Brain microvascular endothelial cell (primary cell): Measurements from ENCODE around the gene MBIP.

Experiments
- DNase-seq: peaks from one replicate; pipeline ENCODE4 v3.0.0-alpha.2; 2020
- H3K27ac ChIP-seq: fragments of 250-450 bp; sonication (Bioruptor Pico); 2 replicates; pipeline ENCODE4 v1.5.1; 2020; ENCODE audit warnings: mild to moderate bottlenecking, moderate library complexity
- H3K27me3 ChIP-seq: fragments of 250-450 bp; sonication (Bioruptor Pico); replicated peaks from 2 replicates; pipeline ENCODE4 v1.5.1; 2020; ENCODE audit warnings: mild to moderate bottlenecking
- H3K36me3 ChIP-seq: fragments of 250-450 bp; sonication (Bioruptor Pico); replicated peaks from 2 replicates; pipeline ENCODE4 v1.5.1; 2020; ENCODE audit warnings: mild to moderate bottlenecking
- H3K4me3 ChIP-seq: 2 replicates; pipeline ENCODE4 v1.5.1; 2011; ENCODE audit warnings: low read depth, mild to moderate bottlenecking, control low read depth, low read length, moderate library complexity
- in situ Hi-C: cut with HindIII; loops from 2 replicates; pipeline ENCODE4 v1.10.0; 2017; ENCODE audit warnings: low sequenced_read_pairs, low pct_ligation_motif_present
- TF ChIP-seq, protein P1 (sequence below): IDR thresholded peaks from 2 replicates; pipeline ENCODE4 v1.5.1; 2011; ENCODE audit warnings: low read depth, mild to moderate bottlenecking, moderate library complexity, low read length, control low read depth, inconsistent platforms; ENCODE audit errors: missing control alignments

The MBIP gene

DNA sequence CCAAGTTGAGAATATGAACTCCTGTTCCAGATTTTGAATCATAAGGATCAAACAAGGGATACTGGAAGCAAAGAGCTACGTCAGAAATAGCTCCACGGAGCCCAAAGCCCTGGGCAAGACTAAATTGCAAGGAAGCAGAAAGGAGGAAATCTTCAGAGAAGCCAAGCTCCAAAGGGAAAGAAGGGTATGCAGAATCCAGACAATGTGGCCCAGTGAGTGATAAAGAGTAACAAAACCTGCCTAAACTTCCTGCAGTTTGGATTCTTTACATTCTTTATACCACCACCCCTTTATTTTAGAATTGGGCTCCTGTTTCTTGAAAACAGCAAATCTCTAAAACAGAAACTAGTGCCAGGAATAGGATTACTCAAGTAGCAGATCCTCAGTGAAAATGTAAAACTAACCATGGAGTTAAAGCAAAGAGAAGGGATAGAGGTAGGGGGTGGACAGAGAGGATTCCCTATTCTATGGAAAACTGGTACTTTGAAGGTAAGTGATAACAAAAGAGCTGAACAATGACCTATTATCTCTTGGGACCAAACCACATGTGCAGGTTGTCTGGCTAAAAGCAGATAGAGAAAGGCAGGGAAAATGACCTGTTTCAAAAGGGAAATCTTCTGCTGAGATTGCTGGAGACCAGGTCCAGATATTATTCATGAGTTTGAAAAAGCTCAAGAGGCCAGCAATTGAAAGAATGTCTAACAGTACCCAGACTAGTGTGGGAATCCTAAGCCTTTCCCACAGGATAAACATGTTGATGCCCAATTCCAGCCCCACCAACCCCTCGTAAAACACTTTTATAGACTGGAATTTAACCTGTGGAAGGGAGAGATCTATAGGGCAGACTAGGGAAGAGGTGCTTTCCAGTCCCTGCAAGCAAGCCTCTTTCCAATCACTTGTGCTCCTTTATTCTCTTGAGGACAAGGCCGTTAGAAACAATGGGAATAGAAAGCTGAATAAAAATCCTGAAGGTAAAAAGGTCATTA, 24.5 kb downstream of the MBIP start:
- Histone ChIP-seq H3K27me3 (no peaks in the 10 kb centered on the region), H3K27ac (no peak overlapping the region), H3K4me3 (no peak overlapping the region), H3K36me3 (peaks cover 8% of the 10 kb centered on the region)
- in situ Hi-C loops = no loop called here
- no peak for DNase-seq
- TF ChIP-seq, protein P1, sequence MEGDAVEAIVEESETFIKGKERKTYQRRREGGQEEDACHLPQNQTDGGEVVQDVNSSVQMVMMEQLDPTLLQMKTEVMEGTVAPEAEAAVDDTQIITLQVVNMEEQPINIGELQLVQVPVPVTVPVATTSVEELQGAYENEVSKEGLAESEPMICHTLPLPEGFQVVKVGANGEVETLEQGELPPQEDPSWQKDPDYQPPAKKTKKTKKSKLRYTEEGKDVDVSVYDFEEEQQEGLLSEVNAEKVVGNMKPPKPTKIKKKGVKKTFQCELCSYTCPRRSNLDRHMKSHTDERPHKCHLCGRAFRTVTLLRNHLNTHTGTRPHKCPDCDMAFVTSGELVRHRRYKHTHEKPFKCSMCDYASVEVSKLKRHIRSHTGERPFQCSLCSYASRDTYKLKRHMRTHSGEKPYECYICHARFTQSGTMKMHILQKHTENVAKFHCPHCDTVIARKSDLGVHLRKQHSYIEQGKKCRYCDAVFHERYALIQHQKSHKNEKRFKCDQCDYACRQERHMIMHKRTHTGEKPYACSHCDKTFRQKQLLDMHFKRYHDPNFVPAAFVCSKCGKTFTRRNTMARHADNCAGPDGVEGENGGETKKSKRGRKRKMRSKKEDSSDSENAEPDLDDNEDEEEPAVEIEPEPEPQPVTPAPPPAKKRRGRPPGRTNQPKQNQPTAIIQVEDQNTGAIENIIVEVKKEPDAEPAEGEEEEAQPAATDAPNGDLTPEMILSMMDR = no peak

DNA sequence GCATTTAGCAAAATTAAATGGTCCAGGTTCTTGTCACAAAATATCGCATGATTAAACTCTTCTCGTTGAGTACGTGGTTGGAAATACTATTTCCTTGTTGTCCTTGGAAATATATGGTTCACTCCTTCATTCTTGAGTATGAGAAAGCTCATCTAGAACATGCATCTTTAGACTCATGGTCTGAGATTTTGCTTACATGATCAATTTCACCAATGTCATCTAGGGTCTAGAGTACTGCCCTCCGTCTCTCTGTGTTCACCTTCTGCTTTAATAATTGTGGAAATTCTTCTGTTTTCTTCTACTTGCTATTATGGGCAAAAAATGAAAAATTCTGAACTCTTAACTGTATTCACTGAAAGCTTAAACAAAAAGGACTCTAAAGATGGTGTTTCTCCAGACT, 25.9 kb downstream of the MBIP start:
- no peak overlapping the region for H3K27ac ChIP-seq
- H3K36me3 ChIP-seq = peaks cover 8% of the 10 kb centered on the region
- TF ChIP-seq, protein P1 = no peak
- no peak overlapping the region for H3K4me3 ChIP-seq
- no peak for DNase-seq
- no peaks in the 10 kb centered on the region for H3K27me3 ChIP-seq
- in situ Hi-C loops = no loop called here

DNA sequence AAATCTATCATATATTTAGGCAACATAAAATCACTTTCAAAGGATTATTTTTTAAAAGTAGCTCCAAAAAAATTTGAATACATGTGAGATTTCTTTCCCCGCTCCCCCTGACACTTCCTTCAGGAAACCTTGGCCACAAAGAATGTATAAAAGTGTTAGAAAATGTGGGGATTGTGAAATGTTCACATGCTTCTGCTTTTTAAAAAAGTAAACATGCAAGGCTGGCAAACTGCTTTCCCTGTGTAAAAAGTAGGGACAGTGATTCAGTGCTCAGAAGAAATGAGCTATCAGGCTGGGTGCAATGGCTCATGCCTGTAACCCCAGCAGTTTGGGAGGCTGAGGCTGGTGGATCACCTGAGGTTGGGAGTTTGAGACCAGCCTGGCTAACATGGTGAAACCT, 26.6 kb downstream of the MBIP start:
- H3K27ac ChIP-seq = no peak overlapping the region
- peaks cover 8% of the 10 kb centered on the region for H3K36me3 ChIP-seq
- no peaks in the 10 kb centered on the region for H3K27me3 ChIP-seq
- in situ Hi-C loops = no loop called here
- TF ChIP-seq, protein P1 = no peak
- no peak overlapping the region for H3K4me3 ChIP-seq
- peak; percentile 21 for DNase-seq

DNA sequence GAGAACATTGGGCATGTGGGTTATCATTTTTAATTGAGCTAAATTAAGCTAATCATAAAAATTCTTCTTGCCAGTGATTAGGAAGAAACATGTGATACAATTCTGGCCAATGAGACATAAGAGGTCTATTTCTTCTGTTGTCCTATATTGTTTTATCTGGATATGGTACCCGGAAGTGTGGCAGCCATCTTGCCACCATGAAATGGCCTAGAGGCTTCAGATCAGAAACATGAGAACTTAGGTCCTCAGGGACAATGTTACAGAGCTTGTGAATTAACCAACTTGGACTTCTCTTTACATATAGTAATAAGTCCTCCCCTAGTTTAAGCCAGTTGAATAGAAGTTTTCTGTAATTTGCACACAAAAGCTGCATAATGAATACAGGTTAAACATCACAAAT, 30.5 kb downstream of the MBIP start:
- no peaks in the 10 kb centered on the region for H3K27me3 ChIP-seq
- no peak overlapping the region for H3K27ac ChIP-seq
- H3K4me3 ChIP-seq = no peak overlapping the region
- TF ChIP-seq, protein P1 = no peak
- DNase-seq = no peak
- in situ Hi-C loops = no loop called here
- no peaks in the 10 kb centered on the region for H3K36me3 ChIP-seq

DNA sequence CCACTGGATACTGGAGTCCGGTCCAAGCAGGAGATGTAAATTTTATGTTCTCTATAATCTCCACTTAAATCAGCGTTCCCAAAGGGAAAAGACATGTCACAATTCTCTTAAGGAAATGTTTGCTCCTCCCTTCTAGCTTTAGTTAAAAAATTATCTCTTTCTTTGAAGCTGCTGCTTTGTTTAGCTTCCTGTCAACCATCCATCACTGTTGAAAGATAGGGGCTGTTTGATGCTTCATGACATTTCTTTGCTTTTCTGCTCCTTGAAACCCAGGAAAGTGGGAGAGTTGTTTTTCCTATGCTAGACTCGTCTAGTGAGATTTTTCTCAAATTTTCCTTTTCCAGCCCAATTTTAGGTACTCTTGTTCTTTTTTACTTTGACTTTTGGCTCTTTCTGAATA, 31.9 kb downstream of the MBIP start:
- H3K36me3 ChIP-seq = no peaks in the 10 kb centered on the region
- DNase-seq = no peak
- in situ Hi-C loops = no loop called here
- no peak overlapping the region for H3K27ac ChIP-seq
- no peaks in the 10 kb centered on the region for H3K27me3 ChIP-seq
- no peak overlapping the region for H3K4me3 ChIP-seq
- TF ChIP-seq, protein P1 = no peak
